Measurements from ENCODE around the gene SNRNP70.
"Not testable (repeated sequence)": the region's sequence is repeated elsewhere in the genome, so short reads cannot be mapped to it uniquely, and the experiment has no call there.

SNRNP70 gene

GRCh38 chr19:49069026-49069425, 16.2 kb upstream of the SNRNP70 start:
- ChIA-PET CTCF (interaction anchor here (0.9 to 3.0 kb wide), 12 partner anchors 8 to 232 kb away, joined by 3 to 15 read pairs (median 4); partner anchors contain the start of gene CGB7), POLR2A (interaction anchor here (1.0 kb wide), 1 partner anchor 69 kb away, joined by 3 read pairs; no protein-coding TSS in a partner anchor)
- no peak overlapping the region for H3K4me3 ChIP-seq (ENCODE audit: low read depth, low read length)
- no peak for DNase-seq (ENCODE audit: low read depth, low spot score)
- no peak for TF ChIP-seq CTCF (IDR thresholded peaks at IDR 0.05; ENCODE audit: insufficient read depth, low read length, missing control alignments)

GRCh38 chr19:49070416-49070815, 14.8 kb upstream of the SNRNP70 start:
- POLR2A ChIA-PET: interaction anchor here (0.7 kb wide), 1 partner anchor 78 kb away, joined by 3 read pairs; no protein-coding TSS in a partner anchor
- no peak for DNase-seq (ENCODE audit: low read depth, low spot score)
- H3K4me3 ChIP-seq (ENCODE audit: low read depth, low read length): no peak overlapping the region
- CTCF ChIA-PET: interaction anchor here (0.9 to 3.0 kb wide), 8 partner anchors 9 to 156 kb away, joined by 3 to 15 read pairs (median 6); no protein-coding TSS in a partner anchor
- no peak for TF ChIP-seq CTCF (IDR thresholded peaks at IDR 0.05; ENCODE audit: insufficient read depth, low read length, missing control alignments)

- POLR2A ChIA-PET: interaction anchor here (1.4 kb wide), 1 partner anchor 79 kb away, joined by 5 read pairs; the partner anchor contains the start of genes GYS1 and RUVBL2
These were observed 13.2 kb upstream of the SNRNP70 start for GRCh38 chr19:49071860-49072547.

GRCh38 chr19:49073514-49074378, 11.5 kb upstream of the SNRNP70 start:
- H3K4me3 ChIP-seq (ENCODE audit: low read depth, low read length): no peak overlapping the region
- CTCF ChIA-PET: interaction anchor here (0.7 to 3.2 kb wide), 22 partner anchors 8 to 291 kb away, joined by 3 to 30 read pairs (median 7); partner anchors contain the start of genes GYS1, LIN7B and RUVBL2
- TF ChIP-seq CTCF (IDR thresholded peaks at IDR 0.05; ENCODE audit: insufficient read depth, low read length, missing control alignments): peak; percentile 34
- DNase-seq (ENCODE audit: low read depth, low spot score): no peak
- POLR2A ChIA-PET: no interaction called here

More at GRCh38 chr19:49071860-49072547, 13.2 kb upstream of the SNRNP70 start:
- TF ChIP-seq CTCF (IDR thresholded peaks at IDR 0.05; ENCODE audit: insufficient read depth, low read length, missing control alignments): no peak
- DNase-seq (ENCODE audit: low read depth, low spot score): no peak
- peak overlapping the region; percentile 12; the same call in 1 of the 2 replicates for H3K4me3 ChIP-seq (ENCODE audit: low read depth, low read length)
- CTCF ChIA-PET: interaction anchor here (1.1 to 3.0 kb wide), 4 partner anchors 72 to 136 kb away, joined by 5 to 30 read pairs (median 10); partner anchors contain the start of genes GYS1 and RUVBL2

- DNase-seq (ENCODE audit: low read depth, low spot score); H3K4me3 ChIP-seq (ENCODE audit: low read depth, low read length): not testable (repeated sequence)
- TF ChIP-seq CTCF (IDR thresholded peaks at IDR 0.05; ENCODE audit: insufficient read depth, low read length, missing control alignments): peak; percentile 57
- CTCF ChIA-PET: interaction anchor here (0.9 to 3.2 kb wide), 17 partner anchors 9 to 150 kb away, joined by 3 to 30 read pairs (median 9); partner anchors contain the start of genes GYS1, LIN7B and RUVBL2
- POLR2A ChIA-PET: interaction anchor here (0.5 kb wide), 1 partner anchor 610 kb away, joined by 3 read pairs; no protein-coding TSS in a partner anchor
These were observed 10.4 kb upstream of the SNRNP70 start for GRCh38 chr19:49074869-49075268.
